SK-N-SH treated with all-trans-retinoic acid at 6 μM for 48 hours (cell line): ENCODE measurements around the gene SON.

Experiments used
- ATAC-seq: fragments of 200-7000 bp; cut with Tn5 transposase; 3 replicates; pipeline ENCODE4 v1.9.1; 2020; ENCODE audit warnings: mild to moderate bottlenecking, moderate library complexity
- ARNTL ChIP-seq: fragments of 450-650 bp; formaldehyde crosslinking; IDR thresholded peaks from 2 replicates; pipeline ENCODE4 v1.5.0; 2020; ENCODE audit warnings: low read depth, mild to moderate bottlenecking, moderate library complexity, borderline replicate concordance
- BACH2 ChIP-seq: fragments of 250-450 bp; sonication (Bioruptor Pico); IDR thresholded peaks from 2 replicates; pipeline ENCODE4 v1.9.0; 2021; ENCODE audit warnings: mild to moderate bottlenecking, borderline replicate concordance
- CREB5 ChIP-seq: fragments of 250-450 bp; sonication (Bioruptor Pico); IDR thresholded peaks from 2 replicates; pipeline ENCODE4 v1.5.1; 2020; ENCODE audit warnings: low read depth, mild to moderate bottlenecking, moderate library complexity
- CSDC2 ChIP-seq: fragments of 250-450 bp; sonication (Bioruptor Pico); IDR thresholded peaks from 2 replicates; pipeline ENCODE4 v1.5.0; 2020; ENCODE audit warnings: mild to moderate bottlenecking, moderate library complexity
- CSRNP3 ChIP-seq: fragments of 250-450 bp; sonication (Bioruptor Pico); IDR thresholded peaks from 2 replicates; pipeline ENCODE4 v1.5.1; 2021; ENCODE audit warnings: mild to moderate bottlenecking, moderate library complexity
- ESRRG ChIP-seq: fragments of 250-450 bp; sonication (Bioruptor Pico); IDR thresholded peaks from 2 replicates; pipeline ENCODE4 v1.6.1; 2021; ENCODE audit warnings: mild to moderate bottlenecking
- GLIS3 ChIP-seq: fragments of 250-450 bp; sonication (Bioruptor Pico); IDR thresholded peaks from 2 replicates; pipeline ENCODE4 v1.5.0; 2020; ENCODE audit warnings: mild to moderate bottlenecking, moderate library complexity
- ISL1 ChIP-seq: fragments of 250-450 bp; sonication (Bioruptor Pico); IDR thresholded peaks from 2 replicates; pipeline ENCODE4 v2.1.2; 2022; ENCODE audit warnings: mild to moderate bottlenecking, moderate library complexity
- OSR1 ChIP-seq: fragments of 250-450 bp; sonication (Bioruptor Pico); IDR thresholded peaks from 2 replicates; pipeline ENCODE4 v1.8.0; 2022; ENCODE audit warnings: moderate library complexity, mild to moderate bottlenecking, inconsistent platforms
- PATZ1 ChIP-seq: fragments of 250-450 bp; sonication (Bioruptor Pico); IDR thresholded peaks from 2 replicates; pipeline ENCODE4 v1.8.0; 2020; ENCODE audit warnings: mild to moderate bottlenecking, moderate library complexity, borderline replicate concordance
- POU6F1 ChIP-seq: fragments of 250-450 bp; sonication (Bioruptor Pico); IDR thresholded peaks from 2 replicates; pipeline ENCODE4 v1.8.0; 2021; ENCODE audit warnings: low read depth, mild to moderate bottlenecking, moderate library complexity, borderline replicate concordance
- SNAI2 ChIP-seq: fragments of 250-450 bp; sonication (Bioruptor Pico); IDR thresholded peaks from 2 replicates; pipeline ENCODE4 v1.5.0; 2020; ENCODE audit warnings: mild to moderate bottlenecking, moderate library complexity
- TCF4 ChIP-seq: fragments of 250-450 bp; sonication (Bioruptor Pico); IDR thresholded peaks from 2 replicates; pipeline ENCODE4 v1.8.0; 2021; ENCODE audit warnings: mild to moderate bottlenecking, moderate library complexity, borderline replicate concordance
- TOX ChIP-seq: fragments of 250-450 bp; sonication (Bioruptor Pico); IDR thresholded peaks from 2 replicates; pipeline ENCODE4 v1.8.0; 2021; ENCODE audit warnings: mild to moderate bottlenecking, moderate library complexity, borderline replicate concordance
- TSHZ2 ChIP-seq: fragments of 250-450 bp; sonication (Bioruptor Pico); IDR thresholded peaks from 2 replicates; pipeline ENCODE4 v1.5.0; 2020; ENCODE audit warnings: mild to moderate bottlenecking, moderate library complexity
- ZC3H10 ChIP-seq: fragments of 250-450 bp; sonication (Bioruptor Pico); IDR thresholded peaks from 2 replicates; pipeline ENCODE4 v1.5.1; 2021; ENCODE audit warnings: mild to moderate bottlenecking, moderate library complexity
- ZFP3 ChIP-seq: fragments of 250-450 bp; sonication (Bioruptor Pico); IDR thresholded peaks from 2 replicates; pipeline ENCODE4 v1.5.0; 2020; ENCODE audit warnings: mild to moderate bottlenecking, moderate library complexity
- ZNF565 ChIP-seq: fragments of 450-650 bp; formaldehyde crosslinking; conservative IDR thresholded peaks from 2 replicates; pipeline ENCODE4 v1.5.0; 2020; ENCODE audit warnings: low read depth, mild to moderate bottlenecking, moderate library complexity
- ZNF70 ChIP-seq: fragments of 450-650 bp; formaldehyde crosslinking; IDR thresholded peaks from 2 replicates; pipeline ENCODE4 v1.5.0; 2020; ENCODE audit warnings: mild to moderate bottlenecking, moderate library complexity

SON gene

GRCh38 chr21:33537212-33537611, 5.6 kb upstream of the SON start (continued):
- TF ChIP-seq POU6F1 (CRISPR knock-in tag) = no peak
- no peak for TF ChIP-seq GLIS3 (CRISPR knock-in tag)
- no peak for TF ChIP-seq ISL1 (CRISPR knock-in tag)

GRCh38 chr21:33539616-33540015, 3.2 kb upstream of the SON start:
- TF ChIP-seq SNAI2 (CRISPR knock-in tag) = no peak
- no peak for TF ChIP-seq TSHZ2 (CRISPR knock-in tag)
- no peak for TF ChIP-seq CSRNP3 (CRISPR knock-in tag)
- TF ChIP-seq TCF4 (CRISPR knock-in tag) = no peak
- TF ChIP-seq CSDC2 = no peak
- no peak for TF ChIP-seq TOX (CRISPR knock-in tag)
- TF ChIP-seq POU6F1 (CRISPR knock-in tag) = no peak
- TF ChIP-seq ZC3H10 (CRISPR knock-in tag) = no peak
- TF ChIP-seq ARNTL = no peak
- TF ChIP-seq ZNF565 (CRISPR knock-in tag) = no peak
- no peak for TF ChIP-seq GLIS3 (CRISPR knock-in tag)
- no peak for TF ChIP-seq BACH2
- TF ChIP-seq CREB5 = no peak
- TF ChIP-seq ESRRG (CRISPR knock-in tag) = no peak
- no peak for TF ChIP-seq ISL1 (CRISPR knock-in tag)
- no peak for ATAC-seq

- no peak for ATAC-seq
- TF ChIP-seq SNAI2 (CRISPR knock-in tag) (no peak), POU6F1 (CRISPR knock-in tag) (no peak), ZFP3 (CRISPR knock-in tag) (no peak), PATZ1 (CRISPR knock-in tag) (no peak), TSHZ2 (CRISPR knock-in tag) (no peak), OSR1 (no peak), ESRRG (CRISPR knock-in tag) (no peak), ZNF565 (CRISPR knock-in tag) (no peak), TOX (CRISPR knock-in tag) (no peak), ZNF70 (CRISPR knock-in tag) (no peak), CREB5 (no peak), BACH2 (no peak), ISL1 (CRISPR knock-in tag) (no peak)
These were observed 2.1 kb upstream of the SON start for GRCh38 chr21:33540711-33541104.
